Cardiac muscle cell (in vitro differentiated cells and primary cell): Measurements from ENCODE around the gene HIPK4. TPM values are rescaled to one million over a fixed set of nuclear protein-coding genes. Genes with fewer than 3 reads are reported as not detected.

Experiments
- DNase-seq, 2 donors: peaks; one replicate each; pipeline versions ENCODE4 v3.0.0 to v3.0.0-alpha.2; 2010 to 2017; ENCODE audit warnings: low read depth in 1 of 2, low spot score in 1 of 2
- H3K27ac ChIP-seq: fragments of 200-600 bp; sonication (generic); 2 replicates; pipeline ENCODE4 v1.5.1; 2016
- H3K27me3 ChIP-seq: fragments of 200-600 bp; sonication (generic); 2 replicates; pipeline ENCODE4 v1.6.0; 2016; ENCODE audit warnings: control low read depth
- H3K36me3 ChIP-seq: fragments of 200-600 bp; sonication (generic); 2 replicates; pipeline ENCODE4 v1.5.1; 2016; ENCODE audit warnings: control low read depth
- H3K4me1 ChIP-seq: fragments of 200-600 bp; sonication (generic); 2 replicates; pipeline ENCODE4 v1.8.1; 2017; ENCODE audit warnings: low read depth, mild to moderate bottlenecking, mixed run types
- H3K4me3 ChIP-seq: fragments of 200-600 bp; sonication (generic); 2 replicates; pipeline ENCODE4 v1.5.1; 2016; ENCODE audit warnings: mild to moderate bottlenecking
- H3K9me3 ChIP-seq: fragments of 200-600 bp; sonication (generic); 2 replicates; pipeline ENCODE4 v1.5.1; 2017; ENCODE audit warnings: low read depth, mild to moderate bottlenecking, control low read depth
- CTCF ChIP-seq: IDR thresholded peaks from 2 replicates; pipeline ENCODE4 v1.5.1; 2012; ENCODE audit warnings: low read depth, mild to moderate bottlenecking, low read length
- polyA plus RNA-seq: library from polyadenylated mRNA; unstranded; fragments of >200 nt; fragmentation: Nextera tagmentation; extraction: Ambion mirVana; gene quantifications from 2 replicates; pipeline ENCODE4 v1.2.1, GENCODE V29; 2016
- total RNA-seq: library from RNA; depleted of rRNA; stranded (reverse); fragments of >200 nt; gene quantifications from 2 replicates; pipeline ENCODE4 v1.2.3, GENCODE V29; 2016

Gene HIPK4
- total and polyA plus RNA-seq, 2 experiments from 2014 or later, result 0.12 to 1.7 TPM

DNA sequence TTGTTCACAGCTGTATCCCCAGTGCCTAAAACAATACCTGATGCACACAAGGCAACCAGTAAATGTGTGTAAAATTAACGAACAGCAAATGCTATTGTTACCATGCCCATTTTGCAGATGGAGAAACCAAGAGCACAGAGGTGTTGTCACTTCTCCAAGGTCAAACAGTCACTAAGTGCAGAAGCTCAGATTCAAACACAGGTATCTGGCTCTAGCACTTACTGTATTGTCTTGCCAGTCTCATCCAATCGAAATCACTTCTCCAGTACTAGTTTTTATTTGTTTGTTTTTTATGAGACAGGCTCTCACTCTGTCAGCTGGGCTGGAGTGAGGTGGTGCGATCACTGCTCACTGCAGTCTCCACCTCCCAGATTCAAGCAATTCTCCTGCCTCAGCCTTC lies 27.8 kb downstream of the HIPK4 start:
- no peak overlapping the region for H3K27ac ChIP-seq
- H3K4me1 ChIP-seq, result peaks cover 10% of the 10 kb centered on the region
- no peak overlapping the region for H3K4me3 ChIP-seq
- no peaks in the 10 kb centered on the region for H3K9me3 ChIP-seq
- no peaks in the 10 kb centered on the region for H3K36me3 ChIP-seq
- TF ChIP-seq CTCF, result no peak
- H3K27me3 ChIP-seq, result no peaks in the 10 kb centered on the region
- DNase-seq, result no peak

DNA sequence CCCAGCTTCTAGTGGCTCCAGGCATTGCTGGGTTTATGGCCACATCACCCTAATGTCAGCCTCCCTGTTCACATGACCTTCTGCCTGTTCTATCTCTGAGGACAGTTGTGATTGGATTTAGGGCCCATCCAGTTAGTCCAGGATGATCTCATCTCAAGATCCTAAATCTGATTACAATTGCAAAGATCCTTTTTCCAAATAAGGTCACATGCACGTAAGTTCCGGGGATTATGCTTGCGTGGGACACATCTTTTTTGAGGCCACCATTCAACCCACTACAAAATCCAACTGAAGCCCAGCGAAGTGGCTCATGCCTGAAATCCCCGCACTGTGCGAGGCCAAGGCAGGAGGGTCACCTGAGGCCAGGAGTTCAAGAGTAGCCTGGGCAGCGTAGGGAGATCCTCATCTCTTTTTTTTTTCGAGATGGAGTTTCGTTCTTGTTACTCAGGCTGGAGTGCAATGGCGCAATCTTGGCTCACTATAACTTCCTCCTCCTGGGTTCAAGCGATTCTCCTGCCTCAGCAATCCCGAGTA lies 29.2 kb downstream of the HIPK4 start:
- TF ChIP-seq CTCF, result no peak
- Histone ChIP-seq H3K27me3 (no peaks in the 10 kb centered on the region), H3K36me3 (no peaks in the 10 kb centered on the region), H3K4me3 (no peak overlapping the region), H3K4me1 (peaks cover 4% of the 10 kb centered on the region), H3K27ac (no peak overlapping the region), H3K9me3 (no peaks in the 10 kb centered on the region)
- DNase-seq, result no peak

- DNase-seq, result no peak
- no peak overlapping the region for H3K4me3 ChIP-seq
- H3K9me3 ChIP-seq, result no peaks in the 10 kb centered on the region
- H3K4me1 ChIP-seq, result peaks cover 3% of the 10 kb centered on the region
- H3K36me3 ChIP-seq, result no peaks in the 10 kb centered on the region
- no peak overlapping the region for H3K27ac ChIP-seq
- no peaks in the 10 kb centered on the region for H3K27me3 ChIP-seq
- TF ChIP-seq CTCF, result no peak
These were observed 29.8 kb downstream of the HIPK4 start for GRCh38 chr19:40360020-40360707.

DNA sequence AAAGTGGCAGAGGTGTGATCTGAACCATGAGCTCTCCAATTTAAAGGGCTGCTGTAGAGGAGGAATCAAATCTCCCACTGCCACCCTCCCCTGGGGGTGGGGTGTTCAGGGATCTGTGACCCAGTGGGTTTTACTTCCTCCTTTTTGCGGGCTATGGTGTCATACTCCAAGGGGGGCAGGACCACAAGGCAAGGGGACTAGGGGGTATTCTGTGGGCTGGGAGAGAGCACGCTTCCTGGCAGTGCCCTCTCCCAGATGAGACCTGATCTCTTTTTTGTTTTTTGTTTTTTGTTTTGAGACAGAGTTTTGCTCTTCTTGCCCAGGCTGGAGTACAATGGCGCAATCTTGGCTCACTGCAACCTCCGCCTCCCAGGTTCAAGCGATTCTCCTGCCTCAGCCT lies 31.2 kb downstream of the HIPK4 start:
- Histone ChIP-seq H3K4me3 (no peak overlapping the region), H3K36me3 (no peaks in the 10 kb centered on the region), H3K27ac (no peak overlapping the region), H3K27me3 (no peaks in the 10 kb centered on the region), H3K4me1 (no peaks in the 10 kb centered on the region), H3K9me3 (no peaks in the 10 kb centered on the region)
- no peak for TF ChIP-seq CTCF
- no peak for DNase-seq

DNA sequence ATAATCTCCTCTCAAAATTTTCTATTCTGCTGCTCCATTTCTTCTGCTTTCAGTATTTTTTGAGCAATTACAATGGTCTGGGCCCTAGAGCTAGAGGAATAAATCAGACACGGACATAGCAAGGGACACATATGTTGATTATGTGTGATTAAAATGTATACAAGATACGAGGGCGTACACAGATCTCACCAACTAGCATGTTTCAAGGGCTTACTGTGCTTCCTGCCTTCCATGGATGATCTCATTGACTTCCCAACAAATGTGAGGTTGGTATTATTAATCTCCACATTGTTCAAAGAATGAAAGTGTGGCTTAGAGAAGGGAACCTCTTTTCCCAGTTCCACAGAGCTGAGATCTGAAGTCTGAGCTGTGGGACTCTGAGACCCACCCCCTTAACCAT lies 32.3 kb downstream of the HIPK4 start:
- Histone ChIP-seq H3K4me1 (no peaks in the 10 kb centered on the region), H3K27me3 (no peaks in the 10 kb centered on the region), H3K4me3 (no peak overlapping the region), H3K9me3 (no peaks in the 10 kb centered on the region), H3K36me3 (no peaks in the 10 kb centered on the region), H3K27ac (no peak overlapping the region)
- DNase-seq, result no peak
- no peak for TF ChIP-seq CTCF
